ENCODE data around the gene DBNDD1.

- TF ChIP-seq POLR2A (IDR thresholded peaks at IDR 0.05; ENCODE audit: low read depth, low read length) (no peak), POLR2AphosphoS5 (IDR thresholded peaks at IDR 0.05; ENCODE audit: low read depth, low read length) (no peak), TAF1 (IDR thresholded peaks at IDR 0.05; ENCODE audit: borderline replicate concordance, low read depth, low read length) (no peak)
Observed at GRCh38 chr16:89985219-89985618, 34.0 kb downstream of the DBNDD1 start.
